NCI-H748 (cell line): ENCODE results near the gene KLHL26.
"Not testable (repeated sequence)": the region's sequence is repeated elsewhere in the genome, so short reads cannot be mapped to it uniquely, and the experiment has no call there.

Experiments
- DNase-seq: peaks from one replicate; lab custom pipeline; 2025; ENCODE audit not compliant: unreplicated experiment; lab: John Stamatoyannopoulos, UW

KLHL26 gene

GRCh38 chr19:18663940-18664530 is 27.2 kb downstream of the KLHL26 start:
- DNase-seq: no peak

DNA sequence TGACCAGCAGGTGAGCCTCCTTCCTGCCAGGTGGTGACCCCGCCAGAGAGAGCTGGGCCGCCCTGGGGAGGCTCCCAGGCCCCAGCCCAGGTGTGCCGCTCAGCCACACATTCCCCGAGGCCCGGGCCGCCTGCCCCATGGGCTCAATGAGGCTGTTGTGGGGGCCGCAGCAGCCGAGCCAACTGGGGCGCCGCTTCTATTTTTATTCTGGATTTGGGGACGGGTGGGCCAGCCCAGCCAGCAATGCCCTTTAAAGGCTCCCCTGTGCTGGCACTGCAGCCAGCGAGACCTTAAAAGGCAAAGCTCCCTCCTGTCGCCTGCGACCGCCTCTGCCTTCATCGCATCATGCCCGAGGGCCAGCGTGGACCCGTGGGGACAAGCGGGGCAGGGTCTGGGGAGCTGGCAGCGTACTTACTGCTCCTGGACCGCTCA is 29.0 kb downstream of the KLHL26 start:
- DNase-seq: no peak

DNA sequence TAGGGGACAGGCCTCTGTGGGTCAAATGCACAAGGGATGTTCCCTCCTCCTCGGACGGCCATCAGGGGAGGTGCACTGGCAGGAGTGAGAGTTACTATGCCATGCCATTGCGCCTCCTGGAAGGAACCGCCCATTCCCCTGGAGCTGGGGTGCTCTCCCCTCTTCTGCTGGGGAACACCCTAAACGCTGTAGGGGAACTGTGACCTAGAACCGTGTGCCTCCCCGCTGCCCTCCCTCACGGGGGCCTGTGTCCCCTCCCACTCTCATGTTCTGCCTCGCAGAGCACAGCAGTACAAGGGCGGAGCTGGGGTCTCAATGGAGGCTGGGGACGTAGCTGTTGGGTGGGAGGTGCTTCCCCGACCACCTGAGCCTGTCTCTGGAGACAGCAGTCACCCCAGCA is 29.5 kb downstream of the KLHL26 start:
- DNase-seq: no peak

- DNase-seq: no peak
Measured at GRCh38 chr19:18666784-18667183, 30.0 kb downstream of the KLHL26 start.

GRCh38 chr19:18667531-18668251 is 30.9 kb downstream of the KLHL26 start:
- DNase-seq: no peak

GRCh38 chr19:18668252-18668631 is 31.4 kb downstream of the KLHL26 start:
- DNase-seq: no peak

DNA sequence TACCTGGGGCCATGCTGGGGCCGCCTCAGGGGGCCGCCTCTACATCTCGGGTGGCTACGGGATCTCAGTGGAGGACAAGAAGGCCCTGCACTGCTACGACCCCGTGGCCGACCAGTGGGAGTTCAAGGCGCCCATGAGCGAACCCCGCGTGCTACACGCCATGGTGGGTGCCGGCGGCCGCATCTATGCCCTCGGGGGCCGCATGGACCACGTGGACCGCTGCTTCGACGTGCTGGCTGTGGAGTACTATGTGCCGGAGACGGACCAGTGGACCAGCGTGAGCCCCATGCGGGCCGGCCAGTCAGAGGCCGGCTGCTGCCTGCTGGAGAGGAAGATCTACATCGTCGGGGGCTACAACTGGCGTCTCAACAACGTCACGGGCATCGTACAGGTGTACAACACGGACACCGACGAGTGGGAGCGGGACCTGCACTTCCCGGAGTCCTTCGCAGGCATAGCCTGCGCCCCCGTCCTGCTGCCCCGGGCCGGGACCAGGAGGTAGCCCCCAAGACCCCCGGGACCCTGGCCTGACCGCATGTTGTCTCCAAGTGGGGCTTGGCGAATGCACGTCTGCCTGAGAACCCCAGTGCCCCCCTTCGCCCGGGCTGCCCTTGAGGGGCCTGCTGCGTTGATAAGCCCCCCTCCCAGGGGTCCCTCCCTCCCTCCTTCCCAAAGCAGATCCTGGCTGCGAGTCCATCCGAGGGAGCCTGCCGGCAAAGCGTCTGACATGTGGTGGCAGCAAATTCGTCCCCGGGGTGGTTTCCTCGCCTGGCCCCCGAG is 32.1 kb downstream of the KLHL26 start:
- DNase-seq: no peak

- DNase-seq: no peak
Measured at GRCh38 chr19:18669524-18669817, 32.6 kb downstream of the KLHL26 start.

DNA sequence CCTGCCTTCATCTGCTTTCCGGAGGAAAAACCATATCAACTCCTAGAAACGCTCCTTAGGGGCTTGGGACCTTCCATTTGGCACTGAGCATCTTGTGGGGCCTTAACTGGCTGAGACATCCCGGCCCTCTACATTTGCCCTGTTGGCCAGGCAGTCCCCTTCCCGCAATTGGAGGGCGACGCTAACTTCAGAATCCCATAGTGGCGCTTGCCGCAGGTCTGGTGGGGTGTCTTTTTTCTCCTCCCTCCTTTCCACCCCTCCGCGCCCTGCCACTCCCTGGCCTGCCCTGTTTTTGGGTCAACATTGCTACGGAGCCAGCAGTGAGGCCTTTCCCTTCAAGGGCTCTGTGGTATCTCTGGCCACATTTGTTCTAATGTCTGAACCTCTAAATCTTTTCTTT is 33.1 kb downstream of the KLHL26 start:
- DNase-seq: no peak

GRCh38 chr19:18670312-18670711 is 33.5 kb downstream of the KLHL26 start:
- DNase-seq: no peak

DNA sequence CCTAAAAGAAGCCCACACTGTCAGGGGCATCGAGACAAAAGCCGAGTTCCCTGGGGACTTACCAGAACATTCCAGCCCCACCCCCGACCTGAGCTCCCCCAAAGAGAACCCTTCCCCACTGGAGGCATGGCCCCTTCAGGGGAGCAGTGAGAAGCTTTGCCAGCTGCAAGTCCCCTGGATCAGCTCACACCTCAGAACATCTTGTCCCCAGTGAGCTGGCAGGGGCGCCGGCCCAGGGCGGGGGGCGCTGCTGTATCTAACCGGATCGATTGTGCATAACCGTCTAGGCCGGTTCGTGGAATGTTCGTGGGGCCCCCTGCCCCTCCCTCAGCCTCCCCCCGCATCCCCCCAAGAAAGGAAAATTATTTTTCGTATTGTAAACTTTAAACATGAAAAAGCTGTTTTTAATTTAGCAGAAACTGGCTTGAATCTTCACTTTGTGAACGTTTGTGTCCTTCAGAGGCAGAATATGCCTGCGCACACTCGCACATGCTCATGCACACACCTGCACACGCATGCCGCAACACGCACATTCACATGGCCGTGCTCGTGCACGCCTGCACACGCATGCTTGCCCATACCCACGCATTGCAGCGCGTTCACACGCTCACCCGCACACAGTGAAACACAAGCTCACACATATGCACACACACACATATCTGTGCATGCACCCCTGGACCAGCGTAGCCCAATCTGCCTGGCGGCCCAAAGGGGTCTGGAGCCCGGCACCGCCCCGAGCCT is 34.6 kb downstream of the KLHL26 start:
- no peak for DNase-seq

GRCh38 chr19:18672044-18672451 is 35.2 kb downstream of the KLHL26 start:
- DNase-seq: no peak

DNA sequence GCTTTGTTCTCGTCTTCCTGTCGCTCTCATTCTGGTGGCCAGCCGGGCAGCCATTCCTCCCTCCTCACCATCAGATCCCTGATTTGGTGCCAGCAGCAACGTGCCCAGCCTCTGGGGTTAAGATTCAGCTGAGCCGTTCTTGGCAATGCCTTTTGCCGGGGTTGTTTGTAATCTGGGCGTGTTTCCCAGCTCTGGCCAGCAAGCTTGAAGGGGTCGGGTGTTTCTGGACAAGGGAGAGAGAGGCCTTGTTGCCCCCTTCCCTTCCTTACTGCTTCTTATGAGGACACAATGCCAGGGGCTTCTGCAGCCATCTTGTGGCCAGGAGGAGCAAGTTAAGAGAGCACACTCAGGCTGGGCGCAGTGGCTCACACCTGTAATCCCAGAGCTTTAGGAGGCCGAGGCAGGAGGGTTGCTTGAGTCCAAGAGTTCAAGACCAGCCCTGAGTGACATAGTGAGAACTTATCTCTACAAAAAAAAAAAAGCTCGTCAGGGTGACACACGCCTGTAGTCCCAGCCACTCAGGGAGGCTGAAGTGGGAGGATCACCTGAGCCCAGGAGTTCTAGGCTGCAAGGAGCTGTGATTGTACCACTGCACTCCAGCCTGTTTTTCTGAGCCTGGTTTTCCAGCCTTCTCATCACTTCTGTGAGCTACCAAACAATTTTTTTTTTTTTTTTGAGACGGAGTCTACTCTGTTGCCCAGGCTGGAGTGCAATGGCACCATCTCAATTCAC is 35.9 kb downstream of the KLHL26 start:
- no peak for DNase-seq

DNA sequence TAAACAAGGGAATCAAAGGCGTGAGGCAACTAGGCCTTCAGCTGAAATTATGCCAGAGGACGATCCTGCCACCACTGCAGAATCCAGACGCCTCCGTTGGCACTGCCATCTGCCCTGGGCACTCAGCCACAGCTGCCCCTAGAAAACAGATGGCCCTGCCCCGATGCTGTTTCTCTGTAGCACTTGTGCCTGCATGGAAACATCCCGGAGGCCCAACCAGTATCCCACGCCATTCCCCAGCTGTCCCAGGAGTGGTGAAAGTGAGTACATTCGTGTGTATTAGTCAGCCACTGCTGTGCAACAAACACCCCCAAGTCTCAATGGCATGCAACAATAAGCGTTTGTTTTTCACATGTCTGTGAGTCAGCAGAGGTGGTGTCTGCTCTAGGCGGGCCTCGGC is 37.8 kb downstream of the KLHL26 start:
- DNase-seq: no peak

- DNase-seq: no peak
Measured at GRCh38 chr19:18675779-18676178, 39.0 kb downstream of the KLHL26 start.

DNA sequence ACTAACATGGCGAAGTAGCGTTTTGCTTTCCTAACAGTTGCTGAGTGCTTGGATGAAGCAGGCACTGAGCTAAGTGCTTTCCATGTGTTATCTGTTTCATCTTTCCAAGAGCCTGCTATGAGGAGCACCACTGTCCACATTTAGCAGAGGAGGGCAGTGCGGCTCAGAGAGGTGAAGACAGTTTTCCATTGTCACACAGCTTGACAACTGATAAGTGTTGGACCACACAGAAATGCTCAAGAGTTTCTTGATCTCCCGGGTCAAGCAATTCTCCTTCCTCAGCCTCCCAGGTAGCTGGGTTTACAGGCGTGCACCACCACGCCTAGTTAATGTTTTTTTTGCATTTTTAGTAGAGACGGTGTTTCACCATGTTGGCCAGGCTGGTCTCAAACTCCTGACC is 39.9 kb downstream of the KLHL26 start:
- no peak for DNase-seq

- DNase-seq: no peak
Measured at GRCh38 chr19:18677156-18677555, 40.3 kb downstream of the KLHL26 start.

- DNase-seq: not testable (repeated sequence)
Measured at GRCh38 chr19:18680148-18680547, 43.3 kb downstream of the KLHL26 start.

- no peak for DNase-seq
Measured at GRCh38 chr19:18682807-18683108, 45.9 kb downstream of the KLHL26 start.

DNA sequence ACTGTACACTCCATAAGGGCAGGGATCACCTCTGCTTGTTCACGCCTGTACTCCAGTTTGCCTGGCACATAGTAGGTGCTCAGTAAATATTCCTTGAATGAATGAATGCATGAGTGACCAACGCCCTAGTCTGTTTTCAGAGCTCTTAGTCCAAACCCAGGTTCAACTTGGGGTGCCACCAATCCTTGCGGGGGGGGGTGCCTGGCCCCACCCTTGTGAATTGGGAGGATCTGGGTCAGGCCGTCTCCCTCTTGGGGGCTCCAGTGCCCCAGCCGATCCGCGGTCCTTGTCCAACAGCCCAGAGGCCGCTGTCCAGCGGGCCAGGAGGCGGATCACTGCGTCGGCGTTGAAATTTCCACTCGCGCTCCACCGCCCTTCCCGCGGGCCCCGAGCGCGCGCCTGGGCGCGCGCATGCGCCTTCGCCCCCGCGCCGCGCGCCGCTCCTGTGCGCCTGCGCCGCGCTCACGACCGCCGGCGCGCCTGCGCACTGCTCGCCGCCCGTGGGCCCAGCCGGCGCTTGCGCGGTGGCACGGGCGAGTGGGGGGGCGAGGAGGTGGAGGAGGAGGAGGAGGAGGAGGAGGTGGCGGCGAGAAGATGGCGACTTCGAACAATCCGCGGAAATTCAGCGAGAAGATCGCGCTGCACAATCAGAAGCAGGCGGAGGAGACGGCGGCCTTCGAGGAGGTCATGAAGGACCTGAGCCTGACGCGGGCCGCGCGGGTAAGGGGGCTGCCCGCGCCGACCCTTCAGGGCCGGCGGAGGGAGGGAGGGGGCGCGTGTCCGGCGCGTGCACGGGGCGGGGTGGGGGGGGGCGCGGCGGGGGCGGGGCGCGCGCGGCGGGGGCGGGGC is 46.5 kb downstream of the KLHL26 start, which contains the start of gene CRTC1:
Gene CRTC1 (plus strand): TSS at position 572 of the 849 bp plus-strand sequence. CDS start 23 bp downstream, at position 595.
- peak; percentile 80 for DNase-seq
